HG03139 (cell line): ENCODE measurements around the gene IL6R.
"Not testable (repeated sequence)": the region's sequence is repeated elsewhere in the genome, so short reads cannot be mapped to it uniquely, and the experiment has no call there.

Experiments
- ATAC-seq: cut with Tn5 transposase; IDR thresholded peaks from one replicate; pipeline ENCODE4 v1.9.1; 2021; ENCODE audit not compliant: unreplicated experiment

The IL6R gene

GRCh38 chr1:154479764-154480421, 74.8 kb downstream of the IL6R start:
- no peak for ATAC-seq

DNA sequence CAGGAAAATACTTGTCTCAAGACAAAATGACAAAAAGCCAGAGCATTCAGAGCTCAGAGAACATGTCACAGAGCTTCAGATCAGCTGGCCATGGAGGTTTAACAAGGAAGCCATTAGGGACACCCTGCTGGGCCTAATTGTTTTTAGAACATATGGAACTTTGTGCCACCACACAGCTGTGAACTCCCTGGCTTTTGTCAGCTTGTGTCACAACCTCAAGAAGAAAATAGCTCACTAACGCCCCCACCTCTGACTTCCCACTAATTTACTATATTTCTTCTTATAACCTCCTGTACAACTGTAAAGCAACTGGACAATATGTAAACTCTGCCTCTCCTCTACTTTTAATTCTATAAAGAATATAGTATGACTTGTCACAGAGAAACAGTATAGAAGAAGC, 75.9 kb downstream of the IL6R start:
- ATAC-seq: no peak

DNA sequence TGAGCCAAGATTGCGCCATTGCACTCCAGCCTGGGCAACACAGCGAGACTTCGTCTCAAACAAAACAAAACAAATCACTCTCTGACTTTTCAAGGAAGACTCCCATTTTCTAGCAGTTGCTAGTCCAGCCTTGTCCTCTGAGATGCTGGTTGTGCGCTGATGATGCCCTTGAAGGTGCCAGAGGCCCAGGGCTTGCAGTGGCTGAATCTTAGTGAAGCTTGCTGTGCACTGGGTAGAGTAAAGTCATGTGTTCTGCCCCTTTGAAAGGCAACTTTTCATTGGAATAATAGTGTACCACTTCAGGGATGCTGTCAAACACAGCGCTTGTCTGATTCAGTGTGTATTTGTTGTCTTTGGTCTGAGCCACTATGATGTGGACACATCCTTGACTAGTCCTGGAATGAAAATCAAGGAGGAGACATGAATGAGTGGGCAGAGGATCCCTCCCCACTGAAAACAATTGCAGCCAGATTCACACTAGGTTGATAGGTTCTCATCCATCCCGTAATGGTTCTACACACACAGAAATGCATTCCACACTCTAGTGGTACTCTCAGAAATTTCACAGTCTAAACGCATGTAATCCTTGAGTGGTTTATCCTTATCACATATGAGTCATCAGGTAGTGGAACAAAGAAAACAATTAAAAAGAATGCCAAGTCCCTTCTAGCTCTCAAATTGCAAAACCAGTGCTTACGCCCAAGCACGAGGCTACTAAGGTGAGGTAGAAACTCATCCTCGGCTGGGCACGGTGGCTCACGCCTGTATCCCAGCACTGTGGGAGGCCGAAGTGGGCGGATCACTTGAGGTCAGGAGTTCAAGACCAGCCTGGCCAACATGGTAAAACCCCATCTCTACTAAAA, 79.0 kb downstream of the IL6R start:
- ATAC-seq: no peak

DNA sequence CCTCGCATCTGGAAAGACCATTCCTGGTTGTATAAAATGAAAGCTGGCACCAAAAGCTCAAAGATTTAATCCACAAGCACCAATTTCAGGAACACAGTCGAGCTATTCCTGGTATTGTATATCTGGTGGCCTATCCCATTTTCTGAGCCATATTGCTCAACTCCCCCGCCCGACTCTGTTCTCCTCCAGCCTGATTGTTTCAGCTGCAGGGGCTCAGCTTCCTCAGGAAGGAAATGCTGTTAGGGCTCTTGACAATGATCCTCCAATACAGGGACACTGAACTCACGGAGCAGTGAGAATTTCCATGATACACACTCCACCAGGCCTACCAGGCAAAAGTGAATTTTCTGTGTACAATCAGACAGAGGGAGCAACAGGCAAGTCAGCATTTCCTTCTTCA, 80.0 kb downstream of the IL6R start:
- ATAC-seq: no peak

DNA sequence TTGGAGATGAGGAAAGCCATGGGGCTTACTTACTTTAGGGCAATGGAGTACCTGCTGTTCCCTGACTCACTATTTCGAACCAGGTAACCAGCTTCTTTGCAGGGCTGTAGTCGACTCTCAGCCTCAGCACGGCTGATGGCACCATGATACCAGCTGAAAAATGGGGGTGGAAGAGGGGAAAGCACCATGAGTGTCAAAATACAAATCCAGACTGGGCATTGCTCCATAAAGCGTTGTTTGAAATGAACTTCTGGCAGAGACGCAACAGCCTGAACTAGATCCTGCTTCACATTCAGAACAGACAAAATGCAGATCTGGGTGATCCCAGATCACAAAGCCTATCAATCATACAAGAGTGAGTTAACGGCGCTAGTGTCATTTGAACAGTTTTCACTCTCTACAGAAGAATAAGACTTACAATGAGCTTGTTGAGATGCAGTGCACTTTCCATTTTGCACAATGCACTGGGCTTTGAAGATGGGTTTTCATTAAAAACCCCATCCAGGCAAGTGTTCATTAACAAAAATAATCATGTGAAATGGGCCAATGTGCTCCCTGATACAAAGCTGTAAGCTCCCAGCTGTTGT, 80.9 kb downstream of the IL6R start:
- no peak for ATAC-seq

- ATAC-seq: not testable (repeated sequence)
Observed at GRCh38 chr1:154486756-154487155, 81.6 kb downstream of the IL6R start.

GRCh38 chr1:154488922-154489321, 83.8 kb downstream of the IL6R start:
- ATAC-seq: no peak

GRCh38 chr1:154489695-154490274, 84.6 kb downstream of the IL6R start:
- ATAC-seq: no peak

- ATAC-seq: no peak
Observed at GRCh38 chr1:154490317-154490716, 85.2 kb downstream of the IL6R start.

DNA sequence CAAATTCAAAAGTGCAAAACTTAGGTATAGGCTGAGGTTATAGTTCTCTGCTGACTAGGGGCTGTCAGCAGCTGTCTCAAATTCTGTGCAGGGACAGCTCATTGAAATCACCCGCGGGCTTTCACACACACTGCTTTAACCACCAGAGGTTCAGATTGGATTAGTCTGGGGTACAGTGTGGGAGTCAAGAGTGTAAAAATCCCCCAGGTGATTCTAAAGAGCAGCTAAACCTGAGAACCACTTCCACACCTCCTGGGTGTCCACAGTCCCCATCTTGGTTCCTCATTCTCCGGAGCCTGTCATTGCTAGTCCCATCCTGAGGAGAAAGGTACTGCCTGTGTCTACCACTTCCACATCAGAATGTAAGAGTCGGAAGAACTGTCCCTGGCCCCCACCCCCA, 87.0 kb downstream of the IL6R start:
- ATAC-seq: no peak

- ATAC-seq: no peak
Observed at GRCh38 chr1:154493276-154493675, 88.1 kb downstream of the IL6R start.

- no peak for ATAC-seq
Observed at GRCh38 chr1:154495496-154496273, 90.5 kb downstream of the IL6R start.

- ATAC-seq: no peak
Observed at GRCh38 chr1:154496383-154496782, 91.2 kb downstream of the IL6R start.

DNA sequence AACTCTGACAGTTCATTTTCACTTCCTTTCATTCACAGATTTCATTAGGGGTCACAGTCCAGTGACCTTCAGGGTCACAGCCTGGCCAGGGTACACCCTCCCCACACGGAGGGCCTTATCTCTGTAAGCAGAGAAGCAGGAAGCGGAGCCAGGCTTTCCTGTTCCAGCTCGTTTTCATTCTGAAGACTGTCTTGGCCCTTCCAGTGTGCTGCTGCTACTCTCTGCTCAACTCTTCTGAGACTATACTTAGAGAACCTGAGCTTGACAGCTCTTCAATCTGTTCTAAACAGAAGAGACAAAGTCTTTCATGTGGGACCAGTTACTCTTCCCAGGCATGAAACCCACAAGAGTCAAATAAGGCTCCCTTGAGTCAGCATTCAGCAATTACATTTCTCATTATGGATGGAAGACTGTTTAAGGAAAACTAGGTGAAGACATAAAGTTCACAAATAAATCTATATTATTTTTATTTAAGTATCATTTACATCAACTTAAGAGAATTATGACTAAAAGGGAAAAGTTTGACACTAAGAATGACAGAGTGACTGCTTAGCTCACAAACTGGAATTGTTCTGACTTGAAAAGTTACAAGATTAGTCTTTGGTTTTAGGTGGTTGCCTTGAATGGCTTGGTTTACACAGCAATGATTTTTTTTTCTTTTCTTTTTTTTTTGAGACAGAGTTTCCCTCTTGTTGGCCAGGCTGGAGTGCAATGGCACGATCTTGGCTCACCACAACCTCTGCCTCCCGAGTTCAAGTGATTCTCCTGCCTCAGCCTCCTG, 92.1 kb downstream of the IL6R start:
- ATAC-seq: no peak

DNA sequence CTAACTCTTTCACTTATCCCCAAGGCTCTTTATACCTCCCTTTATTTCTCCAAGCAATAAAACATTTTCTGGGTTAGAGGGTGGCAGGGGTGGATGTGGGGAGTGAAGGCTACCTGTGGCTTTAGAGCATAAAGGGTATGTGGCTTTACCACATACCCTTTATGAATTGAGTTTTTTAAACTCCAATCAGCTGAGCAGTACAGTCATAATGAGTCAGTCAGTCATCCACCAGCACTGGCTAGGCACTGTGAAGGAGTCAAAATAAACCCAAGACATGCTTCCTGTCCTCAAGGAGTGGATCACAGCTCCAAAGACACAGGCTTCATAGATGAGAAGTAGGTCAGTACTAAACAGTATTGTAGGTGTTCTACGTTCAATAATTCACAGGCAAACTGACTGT, 94.3 kb downstream of the IL6R start:
- ATAC-seq: no peak

GRCh38 chr1:154500533-154500932, 95.4 kb downstream of the IL6R start:
- no peak for ATAC-seq

- ATAC-seq: no peak
Observed at GRCh38 chr1:154501423-154502065, 96.4 kb downstream of the IL6R start.

DNA sequence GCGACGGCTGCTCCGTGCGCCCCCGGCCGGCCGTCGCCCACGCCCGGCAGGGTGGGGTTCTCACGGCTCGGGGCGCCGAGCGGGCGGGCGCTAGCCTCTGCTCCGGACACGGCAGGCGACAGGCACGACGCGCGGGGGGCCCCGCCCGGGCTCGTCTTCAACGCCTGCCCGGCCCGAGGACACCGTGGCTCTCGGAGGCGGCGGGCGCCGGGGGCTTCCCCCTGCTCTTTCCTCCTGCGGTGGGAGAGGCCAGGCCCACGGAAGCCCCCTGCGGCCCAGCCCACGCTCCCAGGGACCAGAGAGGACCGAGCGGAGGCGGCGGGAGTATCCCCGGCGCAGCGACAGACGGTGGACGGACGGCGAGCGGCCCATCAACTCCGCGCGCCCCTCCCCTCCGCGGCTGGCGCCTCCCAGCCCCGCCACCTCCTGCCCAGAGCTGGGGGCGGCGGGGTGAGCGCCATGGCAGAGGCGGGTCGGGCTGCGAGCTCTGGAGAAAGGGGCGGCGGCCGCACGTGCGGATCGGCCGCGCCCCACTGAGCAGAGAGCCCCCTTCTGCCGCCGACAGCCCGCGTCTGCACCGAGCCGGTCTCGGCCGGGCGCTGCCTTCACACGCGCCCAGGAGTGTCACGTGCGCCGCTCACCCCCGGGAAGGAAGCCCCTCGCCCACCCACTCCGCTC, 97.1 kb downstream of the IL6R start, which contains the start of the genes SHE and TDRD10:
Gene SHE, minus strand, starts transcription at position 347 of the 678 bp plus-strand sequence. CDS start 386 bp downstream, outside the sequence.
Gene TDRD10, plus strand, starts transcription at position 154 of the 678 bp plus-strand sequence. CDS start 4,685 bp downstream, outside the sequence.
- ATAC-seq: no peak

DNA sequence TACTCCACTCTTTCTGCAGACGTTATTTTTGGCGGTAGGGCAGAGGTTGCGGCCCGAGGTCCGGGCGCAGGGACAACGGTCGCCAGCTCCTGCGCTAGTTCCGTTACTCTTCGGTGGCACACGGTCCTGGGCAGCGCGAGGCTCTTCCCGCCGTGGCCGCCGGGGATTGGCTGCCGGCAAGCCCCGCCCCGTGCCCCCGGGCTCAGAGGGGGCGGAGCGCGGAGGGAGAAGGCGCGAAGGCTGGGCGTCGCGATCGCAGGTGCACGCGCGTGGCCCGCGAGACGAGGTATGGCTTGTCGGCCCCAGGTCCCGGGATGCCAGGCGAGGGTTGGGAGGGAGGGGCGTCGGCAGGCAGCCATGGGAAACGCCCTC, 97.6 kb downstream of the IL6R start:
- no peak for ATAC-seq
